ENCODE data around the gene IMP4. TPM values are rescaled to one million over a fixed set of nuclear protein-coding genes. Genes with fewer than 3 reads are reported as not detected.

Gene IMP4
- total and polyA plus RNA-seq, 2 of the 8 experiments (the other 6 are each of a cell fraction or from before 2014, with no cell fraction given), result 96.8 to 194 TPM

DNA sequence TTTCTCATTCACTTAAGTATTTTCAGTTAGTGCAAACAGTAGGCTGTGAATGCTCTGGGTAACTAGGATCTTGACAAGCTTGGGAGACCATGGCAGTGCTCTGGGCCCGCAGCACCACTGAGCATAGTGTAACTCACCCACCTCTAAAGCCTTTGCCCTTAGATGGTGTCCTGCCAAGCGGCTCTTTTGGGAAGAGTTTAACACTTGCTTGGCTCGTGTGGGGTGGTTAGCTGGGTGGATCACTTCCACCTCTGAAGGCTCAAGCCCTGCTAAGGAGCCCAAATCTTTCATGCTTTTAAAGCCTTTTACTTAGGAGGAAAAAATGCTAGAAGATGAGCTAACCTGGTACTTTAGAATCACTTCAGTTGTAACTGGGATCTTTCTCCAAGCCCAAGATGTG is 47.1 kb downstream of the IMP4 start:
- Histone ChIP-seq H3K4me3 (ENCODE audit: extremely low read depth in 1 of 4, insufficient read depth in 2 of 4, low read depth in 3 of 4, low read length in 4 of 4) (no peak overlapping the region), H2BK120ac (replicated peaks; ENCODE audit: low read depth, low read length) (no peak overlapping the region), H2AK5ac (ENCODE audit: low read depth, low read length) (no peak overlapping the region), H4K8ac (ENCODE audit: extremely low read depth, insufficient read depth, low read length) (no peak overlapping the region), H3K9me3 (ENCODE audit: insufficient read depth in 2 of 2, low read depth in 1 of 2, low read length in 1 of 2) (no peaks in the 10 kb centered on the region), H2BK5ac (ENCODE audit: low read depth, low read length) (no peak overlapping the region), H3K18ac (ENCODE audit: extremely low read depth, low read length) (no peak overlapping the region), H3K79me1 (ENCODE audit: low read depth, low read length) (no peaks in the 10 kb centered on the region), H3K56ac (replicated peaks; ENCODE audit: insufficient read length, low read depth, low read length) (no peak overlapping the region), H3K79me2 (ENCODE audit: control insufficient read depth in 1 of 2, insufficient read depth in 2 of 2, low read length in 2 of 2) (no peaks in the 10 kb centered on the region), H2BK15ac (ENCODE audit: low read length) (no peak overlapping the region), H2AFZ (ENCODE audit: low read length) (no peak overlapping the region), H3K27me3 (replicated peaks in 1 of 4; ENCODE audit: control insufficient read depth in 3 of 4, extremely low read depth in 1 of 4, insufficient read depth in 3 of 4, low read length in 3 of 4) (peaks cover 0 to 14% (median 8%) of the 10 kb centered on the region in 4 experiments; a peak in 4 of 7 replicates), H2BK12ac (ENCODE audit: low read depth, low read length) (no peak overlapping the region), H3K23me2 (ENCODE audit: low read depth, low read length) (peaks cover 6% of the 10 kb centered on the region; the same call in 1 of the 2 replicates), H3K27ac (ENCODE audit: low read depth, low read length) (no peak overlapping the region), H4K5ac (ENCODE audit: insufficient read length, low read depth, low read length) (no peak overlapping the region), H3K4ac (replicated peaks; ENCODE audit: insufficient read length, low read depth, low read length) (no peak overlapping the region), H3K9ac (replicated peaks in 1 of 4; ENCODE audit: extremely low read depth in 1 of 4, low read depth in 3 of 4, low read length in 3 of 4) (no peak overlapping the region), H3K14ac (ENCODE audit: insufficient read length) (no peak overlapping the region), H3K36me3 (ENCODE audit: control insufficient read depth in 2 of 4, insufficient read depth in 4 of 4, low read length in 3 of 4) (no peaks in the 10 kb centered on the region), H4K91ac (replicated peaks; ENCODE audit: insufficient read length, low read length) (no peak overlapping the region), H3K4me2 (ENCODE audit: insufficient read depth in 1 of 2, low read depth in 2 of 2, low read length in 2 of 2) (no peak overlapping the region), H3K4me1 (replicated peaks in 1 of 4; ENCODE audit: control insufficient read depth in 3 of 4, insufficient read depth in 4 of 4, low read length in 3 of 4) (peaks cover 0 to 10% (median 3%) of the 10 kb centered on the region in 4 experiments; a peak in 5 of 7 replicates), H3K23ac (ENCODE audit: insufficient read length) (no peak overlapping the region), H4K20me1 (replicated peaks in 1 of 2; ENCODE audit: control insufficient read depth in 1 of 2, insufficient read depth in 2 of 2, low read length in 2 of 2) (peaks cover 0 to 3% of the 10 kb centered on the region in 2 experiments), H2BK20ac (ENCODE audit: low read length) (no peak overlapping the region)
- FAIRE-seq (no peak), DNase-seq (ENCODE audit: low read depth in 1 of 2, low spot score in 2 of 2) (no peak)
- WGBS, 2 experiments (ENCODE audit: extremely low coverage in 1 of 2, insufficient coverage in 1 of 2, insufficient read length in 1 of 2, insufficient replicate concordance in 2 of 2, low coverage in 1 of 2, low lambda C conversion rate in 2 of 2, missing lambda C conversion rate in 1 of 2), result 89% methylated on average over 3 of the region's 3 CpGs; no CpG with 5 or more reads in 1 of the 2 experiments
- POLR2A ChIA-PET (ENCODE audit: partially characterized antibody), result interaction anchor here (1.4 kb wide), 1 partner anchor 17 kb away, joined by 5 read pairs; no protein-coding TSS in a partner anchor
- CTCF ChIA-PET (ENCODE audit: partially characterized antibody), result interaction anchor here (4.8 to 5.2 kb wide), 2 partner anchors 12 to 17 kb away, joined by 27 to 34 read pairs; no protein-coding TSS in a partner anchor
- TF ChIP-seq RXRA (IDR thresholded peaks at IDR 0.05; ENCODE audit: insufficient read depth, low read depth, low read length) (no peak), SP2 (IDR thresholded peaks at IDR 0.05; ENCODE audit: low read length) (no peak), TBP (IDR thresholded peaks at IDR 0.05; ENCODE audit: low read depth, low read length) (no peak), SAP30 (IDR thresholded peaks at IDR 0.05; ENCODE audit: insufficient read depth, insufficient replicate concordance, low read length) (no peak), SP4 (IDR thresholded peaks at IDR 0.05; ENCODE audit: low read length) (no peak), JUN (IDR thresholded peaks at IDR 0.05; ENCODE audit: low read depth, low read length) (no peak), TAF1 (IDR thresholded peaks at IDR 0.05; ENCODE audit: low read depth, low read length) (no peak), MAFK (IDR thresholded peaks at IDR 0.05; ENCODE audit: low read depth, low read length) (no peak), CHD1 (IDR thresholded peaks at IDR 0.05; ENCODE audit: low read depth, low read length) (no peak), POU5F1 (IDR thresholded peaks at IDR 0.05; ENCODE audit: low read depth, low read length) (no peak), NANOG (IDR thresholded peaks at IDR 0.05; ENCODE audit: insufficient read depth, low read depth, low read length, poor library complexity, severe bottlenecking) (no peak), SP1 (IDR thresholded peaks at IDR 0.05; ENCODE audit: low read depth, low read length) (no peak)
- TF ChIP-seq, protein P1, sequence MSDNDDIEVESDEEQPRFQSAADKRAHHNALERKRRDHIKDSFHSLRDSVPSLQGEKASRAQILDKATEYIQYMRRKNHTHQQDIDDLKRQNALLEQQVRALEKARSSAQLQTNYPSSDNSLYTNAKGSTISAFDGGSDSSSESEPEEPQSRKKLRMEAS (IDR thresholded peaks at IDR 0.05), result no peak
- TF ChIP-seq, protein P2, sequence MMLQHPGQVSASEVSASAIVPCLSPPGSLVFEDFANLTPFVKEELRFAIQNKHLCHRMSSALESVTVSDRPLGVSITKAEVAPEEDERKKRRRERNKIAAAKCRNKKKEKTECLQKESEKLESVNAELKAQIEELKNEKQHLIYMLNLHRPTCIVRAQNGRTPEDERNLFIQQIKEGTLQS (IDR thresholded peaks at IDR 0.05; ENCODE audit: insufficient read depth, low read depth, low read length), result no peak

Data from H1 (cell line).